Measurements from ENCODE around the gene CD200R1L. TPM values are rescaled to one million over a fixed set of nuclear protein-coding genes. Genes with fewer than 3 reads are reported as not detected.

CD200R1L gene
- total RNA-seq, 1 experiment from 2014 or later = not detected

GRCh38 chr3:112817271-112817670 is 29.4 kb downstream of the CD200R1L start:
- ChIA-PET CTCF (interaction anchor here (1.3 kb wide), 1 partner anchor 83 kb away, joined by 3 read pairs; no protein-coding TSS in a partner anchor), POLR2A (no interaction called here)
- H3K4me1 Mint-ChIP-seq = peaks cover 21% of the 10 kb centered on the region
- no peak overlapping the region for H3K27ac Mint-ChIP-seq
- no peak for TF ChIP-seq ZNF416 (CRISPR knock-in tag; IDR thresholded peaks at IDR 0.05)
- no peak for TF ChIP-seq CDX4 (CRISPR knock-in tag; IDR thresholded peaks at IDR 0.05; ENCODE audit: borderline replicate concordance)
- H3K4me3 Mint-ChIP-seq = no peak overlapping the region
- no peaks in the 10 kb centered on the region for H3K27me3 Mint-ChIP-seq (ENCODE audit: low read depth)
- DNase-seq (ENCODE audit: low spot score) (no peak), ATAC-seq (no peak)
- peaks cover 14% of the 10 kb centered on the region for H3K9me3 Mint-ChIP-seq
- peaks cover 3% of the 10 kb centered on the region for H3K36me3 Mint-ChIP-seq

- POLR2A ChIA-PET = no interaction called here
- CTCF ChIA-PET = no interaction called here
- Mint-ChIP-seq H3K9me3 (peaks cover 14% of the 10 kb centered on the region), H3K36me3 (peaks cover 3% of the 10 kb centered on the region), H3K4me1 (peaks cover 15% of the 10 kb centered on the region), H3K27ac (no peak overlapping the region), H3K27me3 (ENCODE audit: low read depth) (no peaks in the 10 kb centered on the region), H3K4me3 (no peak overlapping the region)
- no peak for DNase-seq (ENCODE audit: low spot score)
- ATAC-seq = no peak
- TF ChIP-seq STAT6 (CRISPR knock-in tag; conservative IDR thresholded peaks at IDR 0.05; ENCODE audit: low read depth) = no peak
- TF ChIP-seq E2F5 (CRISPR knock-in tag; IDR thresholded peaks at IDR 0.05) = no peak
- no peak for TF ChIP-seq MLX (CRISPR knock-in tag; IDR thresholded peaks at IDR 0.05)
Measured at GRCh38 chr3:112815981-112816380, 30.7 kb downstream of the CD200R1L start.

GRCh38 chr3:112814266-112814665 is 32.4 kb downstream of the CD200R1L start:
- CTCF ChIA-PET = interaction anchor here (0.6 to 2.1 kb wide), 17 partner anchors 15 to 703 kb away, joined by 3 to 54 read pairs (median 3); no protein-coding TSS in a partner anchor
- no peak for DNase-seq (ENCODE audit: low spot score)
- H3K4me3 Mint-ChIP-seq = no peak overlapping the region
- ATAC-seq = peak; percentile 72
- H3K27ac Mint-ChIP-seq = no peak overlapping the region
- POLR2A ChIA-PET = interaction anchor here (1.0 kb wide), 1 partner anchor 80 kb away, joined by 3 read pairs; no protein-coding TSS in a partner anchor
- TF ChIP-seq CTCF (IDR thresholded peaks at IDR 0.05) (no peak), IRF2 (CRISPR knock-in tag; IDR thresholded peaks at IDR 0.05; ENCODE audit: borderline replicate concordance, low read depth) (no peak), ZBTB43 (CRISPR knock-in tag; IDR thresholded peaks at IDR 0.05) (no peak), E2F1 (CRISPR knock-in tag; IDR thresholded peaks at IDR 0.05) (no peak), GRHL2 (CRISPR knock-in tag; IDR thresholded peaks at IDR 0.05; ENCODE audit: insufficient replicate concordance, severe bottlenecking) (no peak), ZNF263 (CRISPR knock-in tag; IDR thresholded peaks at IDR 0.05; ENCODE audit: low read depth) (no peak), NFE2L1 (CRISPR knock-in tag; IDR thresholded peaks at IDR 0.05) (no peak), CBFB (CRISPR knock-in tag; IDR thresholded peaks at IDR 0.05; ENCODE audit: low read depth) (no peak)
- H3K27me3 Mint-ChIP-seq (ENCODE audit: low read depth) = no peaks in the 10 kb centered on the region
- peaks cover 15% of the 10 kb centered on the region for H3K4me1 Mint-ChIP-seq
- H3K9me3 Mint-ChIP-seq = peaks cover 10% of the 10 kb centered on the region
- H3K36me3 Mint-ChIP-seq = peaks cover 3% of the 10 kb centered on the region; the same call in 1 of the 2 replicates

All from WTC11 (cell line).